Retina (tissue), 1 donor: ENCODE measurements around the gene ITGA4.
"Not testable (repeated sequence)": the region's sequence is repeated elsewhere in the genome, so short reads cannot be mapped to it uniquely, and the experiment has no call there.

Experiments
- DNase-seq: peaks from one replicate; pipeline ENCODE4 v3.0.0-alpha.2; 2016

The ITGA4 gene

GRCh38 chr2:181457121-181457740, at the start of gene ITGA4:
TSS of gene ITGA4 (plus strand) at chr2:181457386. CDS start at chr2:181457655, 269 bp downstream.
- DNase-seq, result peak; percentile 92

DNA sequence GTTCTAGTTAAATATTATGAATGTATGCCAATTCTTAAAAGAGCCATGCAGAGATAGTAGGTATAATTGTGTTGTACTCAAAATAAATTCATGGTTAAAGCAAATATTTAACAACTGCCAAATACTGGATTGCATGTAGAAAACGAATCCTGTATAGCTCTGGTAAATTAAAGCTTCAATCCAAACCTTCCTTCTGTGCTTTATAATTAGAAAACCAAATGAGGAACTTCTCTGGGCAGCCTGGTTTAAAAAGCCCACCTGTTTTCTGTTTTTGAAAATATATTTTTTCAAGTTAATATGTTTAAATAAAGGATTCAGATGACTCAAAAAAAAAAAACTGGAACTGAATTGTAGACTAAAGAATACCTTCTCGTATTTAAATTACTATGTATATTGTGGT, 48.3 kb upstream of the ITGA4 start:
- no peak for DNase-seq

DNA sequence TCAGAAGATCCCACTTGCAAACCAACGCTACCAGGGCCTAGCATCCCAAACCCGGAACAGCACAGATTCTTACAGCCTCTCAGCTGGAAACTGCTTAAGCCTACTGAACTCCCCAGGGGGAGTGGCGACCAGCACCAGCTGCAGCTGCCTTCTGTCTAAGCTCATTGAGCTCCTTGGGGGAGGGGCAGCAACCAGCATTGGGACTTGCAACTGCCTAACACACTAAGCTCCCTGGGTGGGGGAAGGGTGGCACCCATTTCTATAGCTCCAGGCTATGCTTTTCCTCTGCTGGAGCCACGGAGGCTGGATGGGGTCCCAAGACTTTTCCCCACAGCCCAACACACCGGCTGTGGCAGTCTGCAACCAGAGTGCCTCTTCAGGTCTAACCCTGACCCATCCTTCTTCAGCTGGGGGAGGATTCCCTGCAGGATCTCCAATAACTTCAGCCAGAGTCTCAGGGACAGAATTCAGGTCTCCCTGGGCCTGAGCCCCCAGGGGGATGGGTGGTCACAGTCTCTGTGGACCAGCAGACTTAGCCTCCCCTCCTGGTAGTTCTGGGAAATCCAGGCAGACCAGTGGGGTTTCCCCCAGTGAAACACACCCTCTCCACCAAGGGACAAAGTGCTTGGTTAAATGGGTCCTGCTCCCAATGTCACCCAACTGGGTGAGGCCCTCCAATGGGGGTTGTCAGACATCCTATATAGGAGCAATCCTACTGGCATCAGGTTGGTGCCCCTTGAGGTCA, 45.9 kb upstream of the ITGA4 start:
- peak; percentile 60 for DNase-seq

DNA sequence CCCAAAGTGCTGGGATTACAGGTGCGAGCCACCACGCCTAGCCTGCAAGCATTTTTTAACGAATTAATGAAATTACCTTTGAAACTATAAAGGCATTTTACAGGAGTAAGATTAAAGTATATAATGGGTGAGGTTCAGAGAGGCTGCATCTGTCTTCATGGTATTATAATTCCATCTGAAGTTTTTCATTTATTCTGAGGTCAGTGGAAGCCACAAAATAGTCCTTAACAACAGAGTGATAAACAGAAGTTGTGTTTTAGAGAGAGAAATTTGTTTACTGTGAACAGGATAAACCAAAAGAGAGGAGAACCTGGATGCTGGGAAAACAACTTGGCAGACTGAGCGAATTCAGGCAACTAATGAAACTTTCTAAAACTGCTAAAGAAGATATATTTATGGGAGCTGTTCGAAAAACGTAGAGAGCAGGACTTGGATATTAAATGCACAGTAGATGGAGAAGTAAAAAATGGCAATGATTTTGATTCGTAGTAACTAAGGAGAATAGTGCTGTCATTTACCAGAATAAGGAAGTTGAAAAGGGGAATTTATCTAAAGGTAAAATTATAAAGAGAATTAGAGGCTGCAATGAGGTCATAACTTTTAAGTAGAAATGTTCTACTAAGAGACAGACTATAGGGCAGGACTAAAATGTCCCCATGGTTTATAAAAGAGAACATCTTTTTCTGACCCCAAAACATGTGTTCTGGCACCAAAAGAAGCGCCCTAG, 37.9 kb upstream of the ITGA4 start:
- DNase-seq, result no peak

GRCh38 chr2:181420259-181421130, 36.7 kb upstream of the ITGA4 start:
- no peak for DNase-seq

GRCh38 chr2:181421131-181421458, 36.1 kb upstream of the ITGA4 start:
- no peak for DNase-seq

- no peak for DNase-seq
Measured at GRCh38 chr2:181421464-181421863, 35.7 kb upstream of the ITGA4 start.

GRCh38 chr2:181426672-181427071, 30.5 kb upstream of the ITGA4 start:
- DNase-seq, result no peak

- DNase-seq, result no peak
Measured at GRCh38 chr2:181430406-181431118, 26.6 kb upstream of the ITGA4 start.

DNA sequence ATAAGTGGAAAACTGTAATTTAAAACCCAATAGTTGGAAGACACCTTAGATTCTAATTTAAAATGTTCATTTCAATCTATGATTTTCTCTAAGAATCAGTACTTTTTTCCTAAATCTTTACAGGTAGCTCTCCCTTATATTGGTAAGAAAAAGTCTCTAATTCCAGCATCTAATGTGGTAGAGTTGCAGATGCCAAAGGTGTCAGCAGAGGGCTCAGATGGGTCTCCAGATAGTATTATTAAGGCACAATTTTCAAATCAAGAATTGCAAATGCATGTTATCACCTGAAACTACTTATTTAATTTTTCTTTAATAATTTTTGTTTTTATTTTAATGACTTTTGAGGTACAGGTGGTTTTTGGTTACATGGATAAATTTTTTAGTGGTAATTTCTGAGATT, 25.5 kb upstream of the ITGA4 start:
- DNase-seq, result no peak

GRCh38 chr2:181438261-181438660, 18.9 kb upstream of the ITGA4 start:
- DNase-seq, result no peak

- no peak for DNase-seq
Measured at GRCh38 chr2:181440344-181440743, 16.8 kb upstream of the ITGA4 start.

GRCh38 chr2:181440919-181441318, 16.3 kb upstream of the ITGA4 start:
- no peak for DNase-seq

DNA sequence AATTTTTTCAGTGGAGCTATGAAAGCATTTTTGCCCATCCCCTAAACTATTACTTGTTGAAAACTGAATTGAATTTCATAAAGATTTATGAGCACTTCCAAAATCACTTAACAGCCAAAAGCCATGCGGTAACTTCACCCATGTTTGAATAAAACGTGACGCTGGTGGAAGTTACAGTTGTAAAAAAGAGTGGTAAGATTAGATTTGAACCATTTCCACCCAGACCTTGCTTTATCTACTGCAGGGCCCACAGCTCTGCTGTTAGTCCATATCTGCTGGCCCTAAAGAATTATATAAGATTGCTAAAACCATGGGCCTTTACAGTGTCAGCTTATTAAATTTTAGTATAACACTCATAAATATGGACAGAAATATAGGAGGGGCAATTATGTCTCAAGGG, 15.5 kb upstream of the ITGA4 start:
- no peak for DNase-seq

DNA sequence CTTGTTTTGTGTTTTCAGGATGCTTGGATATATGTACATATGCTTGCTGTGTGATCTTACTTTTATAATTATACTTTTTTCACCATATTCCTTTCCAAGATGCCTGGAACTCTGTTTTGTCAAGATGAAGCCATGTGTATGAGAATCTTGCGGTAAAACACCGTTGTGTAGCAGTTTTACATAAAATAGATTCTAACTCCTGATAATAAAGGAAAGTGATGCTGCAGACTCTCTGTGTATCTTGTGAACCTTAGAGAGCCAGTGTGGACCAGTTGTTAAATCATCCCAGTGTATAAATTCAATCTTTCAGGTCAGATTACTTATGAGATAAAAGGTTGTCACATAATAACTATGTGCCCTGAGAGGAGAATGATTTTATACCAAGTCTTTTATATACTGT, 12.5 kb upstream of the ITGA4 start:
- DNase-seq, result no peak

DNA sequence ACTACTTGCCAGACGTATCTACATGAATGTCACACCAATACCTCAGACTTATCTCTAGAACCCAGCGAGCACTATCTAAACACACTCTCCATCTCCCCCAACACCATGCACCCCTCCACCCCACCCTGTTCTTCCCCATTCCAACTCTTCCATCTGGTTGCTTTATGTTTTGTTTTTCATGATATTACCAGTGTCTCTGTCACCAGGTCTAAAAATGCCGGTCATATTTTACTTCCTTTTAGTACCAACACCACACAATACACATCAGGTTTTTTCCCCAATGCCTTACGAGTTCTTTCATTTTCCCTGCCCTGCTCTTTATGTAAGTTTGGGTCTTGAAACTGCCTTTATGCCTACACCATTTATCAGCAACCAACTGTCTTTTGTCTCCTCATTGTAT, 10.2 kb upstream of the ITGA4 start:
- DNase-seq, result no peak

DNA sequence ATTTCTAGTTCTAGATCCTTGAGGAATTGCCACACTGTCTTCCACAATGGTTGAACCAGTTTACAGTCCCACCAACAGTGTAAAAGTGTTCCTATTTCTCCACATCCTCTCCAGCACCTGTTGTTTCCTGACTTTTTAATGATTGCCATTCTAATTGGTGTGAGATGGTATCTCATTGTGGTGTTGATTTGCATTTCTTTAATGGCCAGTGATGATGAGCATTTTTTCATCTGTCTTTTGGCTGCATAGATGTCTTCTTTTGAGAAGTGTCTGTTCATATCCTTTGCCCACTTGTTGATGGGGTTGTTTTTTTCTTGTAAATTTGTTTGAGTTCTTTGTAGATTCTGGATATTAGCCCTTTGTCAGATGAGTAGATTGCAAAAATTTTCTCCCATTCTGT, 7.9 kb upstream of the ITGA4 start:
- DNase-seq, result not testable (repeated sequence)

GRCh38 chr2:181454686-181455450, 2.3 kb upstream of the ITGA4 start:
- DNase-seq, result no peak

DNA sequence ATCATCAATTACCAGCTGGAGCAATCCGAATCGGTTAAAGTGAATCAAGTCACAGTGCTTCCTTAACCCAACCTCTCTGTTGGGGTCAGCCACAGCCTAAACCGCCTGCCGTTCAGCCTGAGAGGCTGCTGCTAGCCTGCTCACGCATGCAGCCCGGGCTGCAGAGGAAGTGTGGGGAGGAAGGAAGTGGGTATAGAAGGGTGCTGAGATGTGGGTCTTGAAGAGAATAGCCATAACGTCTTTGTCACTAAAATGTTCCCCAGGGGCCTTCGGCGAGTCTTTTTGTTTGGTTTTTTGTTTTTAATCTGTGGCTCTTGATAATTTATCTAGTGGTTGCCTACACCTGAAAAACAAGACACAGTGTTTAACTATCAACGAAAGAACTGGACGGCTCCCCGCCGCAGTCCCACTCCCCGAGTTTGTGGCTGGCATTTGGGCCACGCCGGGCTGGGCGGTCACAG, 496 bp upstream of the ITGA4 start:
- no peak for DNase-seq

DNA sequence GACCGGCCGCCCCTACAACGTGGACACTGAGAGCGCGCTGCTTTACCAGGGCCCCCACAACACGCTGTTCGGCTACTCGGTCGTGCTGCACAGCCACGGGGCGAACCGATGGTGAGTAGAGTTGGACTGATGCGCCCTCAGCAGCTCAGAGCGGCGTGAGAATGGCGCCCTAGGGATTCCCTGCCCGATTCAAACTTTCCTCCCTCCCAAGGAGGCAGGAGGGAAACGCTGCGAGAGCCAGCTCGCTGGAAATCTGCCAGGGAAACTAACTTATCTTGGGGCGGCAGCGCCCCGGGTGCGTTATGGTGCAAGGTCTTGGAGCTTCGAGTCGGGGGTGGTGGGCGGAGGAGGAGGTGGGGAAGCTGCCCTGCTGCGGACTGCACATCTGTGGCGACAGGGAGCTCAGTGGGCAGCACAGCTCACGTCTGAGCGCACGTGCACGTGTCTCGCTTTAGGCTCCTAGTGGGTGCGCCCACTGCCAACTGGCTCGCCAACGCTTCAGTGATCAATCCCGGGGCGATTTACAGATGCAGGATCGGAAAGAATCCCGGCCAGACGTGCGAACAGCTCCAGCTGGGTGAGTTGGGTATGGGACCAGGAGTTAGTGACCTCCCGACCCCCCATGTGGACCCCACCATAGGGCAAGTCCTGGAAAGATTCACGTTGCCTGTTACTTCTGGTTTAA, 697 bp downstream of the ITGA4 start:
- no peak for DNase-seq

GRCh38 chr2:181458871-181459270, 1.7 kb downstream of the ITGA4 start:
- DNase-seq, result no peak
